Activated CD8-positive, alpha-beta memory T cell treated with anti-CD3 and anti-CD28 coated beads for 48 hours (primary cell): ENCODE results near the gene EPAS1.

Source experiments
- DNase-seq, 3 experiments: peaks; one replicate each; pipeline ENCODE4 v3.0.0-alpha.2; 2020; ENCODE audit warnings: low read depth in 2 of 3, low spot score in 2 of 3

The EPAS1 gene

GRCh38 chr2:46362667-46363012 is 65.4 kb downstream of the EPAS1 start:
- DNase-seq: no peak

DNA sequence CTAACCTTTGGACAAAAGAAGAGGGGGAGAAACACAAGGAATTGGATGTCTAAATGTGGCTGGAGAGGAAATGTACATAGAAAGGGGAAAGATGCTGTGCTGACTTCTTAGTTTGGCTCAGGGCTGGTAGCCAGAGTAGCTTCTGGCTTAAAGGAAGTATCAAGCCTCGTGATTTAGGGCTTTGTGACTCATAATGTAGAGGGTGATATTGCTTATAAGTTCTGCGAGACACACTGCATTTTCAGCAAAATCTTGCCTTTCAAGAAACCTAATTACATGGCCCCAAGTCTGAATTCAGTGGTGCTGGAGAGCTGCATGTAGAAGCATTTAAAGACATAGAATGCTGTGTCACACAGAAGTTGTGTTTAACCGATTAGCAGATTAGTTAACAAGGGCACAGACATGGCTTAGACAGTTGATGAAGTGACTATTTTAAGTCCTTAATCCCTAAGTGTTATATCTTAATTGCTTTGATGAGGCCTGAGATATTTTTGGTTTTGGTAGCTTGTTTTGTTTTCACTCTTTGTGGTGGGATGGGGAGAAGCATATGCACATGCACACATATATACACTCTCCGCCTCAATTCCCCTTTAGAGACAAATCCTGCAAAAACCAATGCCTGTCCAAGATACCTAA is 66.4 kb downstream of the EPAS1 start:
- no peak for DNase-seq

DNA sequence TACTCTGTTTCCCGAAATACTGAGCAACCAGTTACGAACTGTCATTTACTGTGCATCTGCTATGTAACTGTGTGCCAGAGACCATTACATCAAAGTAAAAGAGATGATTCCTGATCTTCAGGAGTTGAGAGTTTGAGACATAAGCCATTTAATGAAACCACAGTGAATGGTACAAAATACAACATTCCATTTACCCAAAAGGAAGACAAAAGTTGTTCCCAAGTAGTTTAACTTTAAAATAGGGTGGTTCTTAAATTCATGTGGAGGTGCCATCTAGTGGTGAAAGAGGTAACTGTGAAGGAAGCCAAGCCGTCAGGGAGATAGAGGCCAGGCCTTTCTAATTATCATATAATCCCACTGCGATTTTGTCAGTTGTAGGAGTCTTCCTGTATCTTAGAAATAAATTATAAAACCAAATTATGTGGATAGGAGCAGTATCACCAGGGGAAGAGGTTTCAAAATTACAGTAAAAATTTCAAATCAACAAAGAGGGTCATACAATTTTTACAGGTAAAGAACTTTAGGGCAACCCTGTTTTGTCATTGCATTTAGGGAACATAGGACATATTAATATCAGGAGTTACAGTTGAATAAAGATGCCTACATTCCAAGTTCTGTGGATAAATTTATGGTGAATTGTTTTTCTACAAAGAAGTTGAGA is 67.7 kb downstream of the EPAS1 start:
- no peak for DNase-seq

- no peak for DNase-seq
Observed at GRCh38 chr2:46365913-46366667, 68.9 kb downstream of the EPAS1 start.

DNA sequence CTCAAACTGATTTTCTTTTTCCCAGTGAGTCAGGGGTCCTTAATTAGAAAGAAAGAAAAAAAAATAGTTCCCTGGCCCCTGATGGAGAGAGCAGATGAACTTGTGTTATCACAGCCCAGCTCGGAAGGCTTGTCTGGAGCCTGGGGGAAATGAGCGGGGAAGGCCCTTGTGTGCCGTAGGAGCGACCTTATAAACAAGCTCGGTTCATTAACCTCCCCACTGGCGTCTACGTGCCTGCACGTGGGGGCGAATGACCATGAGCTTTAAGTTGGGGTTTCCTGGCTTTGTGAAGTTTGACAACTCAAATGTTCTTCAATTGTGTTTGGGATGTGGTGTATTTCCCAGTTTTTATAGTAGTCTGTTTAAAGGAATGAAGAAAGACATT is 69.5 kb downstream of the EPAS1 start:
- DNase-seq: no peak

DNA sequence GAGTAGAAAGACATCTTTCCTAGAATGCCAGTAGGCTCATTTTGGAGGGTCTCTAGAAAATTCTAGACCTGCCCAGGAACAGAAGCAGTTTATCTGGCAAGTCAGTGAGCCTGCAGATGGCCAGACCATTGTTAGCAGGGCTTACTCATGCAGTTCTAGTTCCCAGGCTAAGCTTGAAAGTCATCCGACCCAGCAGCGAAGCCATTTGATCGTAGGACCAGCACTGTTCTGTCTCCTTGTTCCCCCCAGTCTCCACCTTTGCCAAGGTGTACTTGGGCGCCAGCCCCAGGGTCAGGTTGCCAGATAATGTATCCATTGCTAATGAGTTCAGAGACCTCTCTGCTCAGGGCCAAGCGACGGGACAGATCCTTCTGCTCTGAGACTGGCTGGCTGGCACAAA is 70.1 kb downstream of the EPAS1 start:
- no peak for DNase-seq

DNA sequence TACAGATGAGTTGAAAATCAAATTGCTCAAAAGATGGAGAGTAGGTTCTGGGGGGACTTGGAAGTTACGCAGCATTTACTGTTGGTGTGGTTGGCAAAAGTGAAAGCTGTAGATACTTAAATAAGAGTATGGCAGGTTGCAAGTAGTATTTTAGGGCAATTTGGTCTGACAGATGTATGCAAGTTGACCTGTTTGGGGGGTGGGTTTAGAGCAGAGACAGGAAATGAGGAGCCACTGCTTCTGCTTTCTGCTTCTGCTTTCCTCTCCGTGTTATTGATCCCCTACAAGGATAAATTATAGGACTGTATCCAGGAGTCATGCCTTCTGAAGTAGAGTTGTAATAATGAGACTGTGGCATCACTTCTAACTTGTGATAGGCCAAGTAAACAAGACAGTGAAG is 71.2 kb downstream of the EPAS1 start:
- DNase-seq: no peak

- DNase-seq: no peak
Observed at GRCh38 chr2:46369783-46370182, 72.6 kb downstream of the EPAS1 start.

DNA sequence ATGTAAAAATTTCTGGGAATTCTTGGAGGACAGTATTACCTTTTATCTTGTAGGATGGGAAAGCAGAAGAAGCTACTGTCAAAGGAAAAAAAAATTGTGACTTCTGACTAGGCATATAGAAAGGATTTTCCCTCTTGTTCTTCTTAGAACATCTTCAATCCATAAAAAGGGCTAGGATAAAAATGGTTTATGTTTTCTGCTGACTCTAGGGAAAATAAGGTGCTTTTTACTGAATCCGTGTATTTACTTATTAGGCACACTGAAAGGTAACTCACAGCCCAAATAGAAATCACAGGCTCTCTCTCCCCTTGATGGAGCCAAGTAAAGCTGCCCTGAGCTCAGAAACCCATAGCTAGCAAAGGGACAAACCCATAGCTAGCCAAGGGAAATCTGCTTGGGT is 74.6 kb downstream of the EPAS1 start:
- no peak for DNase-seq

GRCh38 chr2:46372475-46372874 is 75.3 kb downstream of the EPAS1 start:
- no peak for DNase-seq

- DNase-seq: no peak
Observed at GRCh38 chr2:46373238-46373637, 76.0 kb downstream of the EPAS1 start.

DNA sequence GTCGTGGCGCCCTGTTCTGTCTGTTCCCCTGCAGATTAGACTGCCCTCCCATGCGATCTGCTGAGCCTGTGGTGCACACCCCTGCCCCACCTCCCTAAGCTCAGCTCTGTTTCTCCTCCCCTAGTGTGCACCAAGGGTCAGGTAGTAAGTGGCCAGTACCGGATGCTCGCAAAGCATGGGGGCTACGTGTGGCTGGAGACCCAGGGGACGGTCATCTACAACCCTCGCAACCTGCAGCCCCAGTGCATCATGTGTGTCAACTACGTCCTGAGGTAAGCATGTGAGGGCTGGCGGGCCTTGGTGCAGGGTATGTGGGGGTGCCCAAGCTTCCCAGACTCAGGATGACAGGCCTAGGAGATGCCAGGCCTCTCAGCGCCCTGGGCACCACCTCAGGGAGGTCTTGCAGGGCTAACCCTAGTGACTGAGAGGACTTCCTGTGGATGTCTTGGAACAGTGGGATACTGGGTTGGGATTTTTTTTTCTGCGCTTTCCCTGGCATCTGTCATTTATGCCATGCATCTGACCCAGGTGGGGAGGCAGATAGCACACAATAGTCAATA is 78.4 kb downstream of the EPAS1 start:
- no peak for DNase-seq

DNA sequence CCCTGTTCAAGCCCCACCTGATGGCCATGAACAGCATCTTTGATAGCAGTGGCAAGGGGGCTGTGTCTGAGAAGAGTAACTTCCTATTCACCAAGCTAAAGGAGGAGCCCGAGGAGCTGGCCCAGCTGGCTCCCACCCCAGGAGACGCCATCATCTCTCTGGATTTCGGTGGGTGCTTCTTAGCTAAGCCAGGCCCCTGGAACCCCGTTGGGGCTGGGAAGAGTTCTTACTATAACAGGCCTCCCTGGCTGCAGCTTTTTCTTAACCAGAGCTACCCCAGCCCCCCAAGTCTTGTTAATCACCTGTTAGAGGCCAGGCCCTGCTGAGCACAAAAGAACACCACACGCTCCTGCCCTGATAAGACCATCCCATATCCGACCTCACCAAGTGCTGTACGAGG is 79.4 kb downstream of the EPAS1 start:
- DNase-seq: no peak

- DNase-seq: no peak
Observed at GRCh38 chr2:46377101-46377581, 79.9 kb downstream of the EPAS1 start.

DNA sequence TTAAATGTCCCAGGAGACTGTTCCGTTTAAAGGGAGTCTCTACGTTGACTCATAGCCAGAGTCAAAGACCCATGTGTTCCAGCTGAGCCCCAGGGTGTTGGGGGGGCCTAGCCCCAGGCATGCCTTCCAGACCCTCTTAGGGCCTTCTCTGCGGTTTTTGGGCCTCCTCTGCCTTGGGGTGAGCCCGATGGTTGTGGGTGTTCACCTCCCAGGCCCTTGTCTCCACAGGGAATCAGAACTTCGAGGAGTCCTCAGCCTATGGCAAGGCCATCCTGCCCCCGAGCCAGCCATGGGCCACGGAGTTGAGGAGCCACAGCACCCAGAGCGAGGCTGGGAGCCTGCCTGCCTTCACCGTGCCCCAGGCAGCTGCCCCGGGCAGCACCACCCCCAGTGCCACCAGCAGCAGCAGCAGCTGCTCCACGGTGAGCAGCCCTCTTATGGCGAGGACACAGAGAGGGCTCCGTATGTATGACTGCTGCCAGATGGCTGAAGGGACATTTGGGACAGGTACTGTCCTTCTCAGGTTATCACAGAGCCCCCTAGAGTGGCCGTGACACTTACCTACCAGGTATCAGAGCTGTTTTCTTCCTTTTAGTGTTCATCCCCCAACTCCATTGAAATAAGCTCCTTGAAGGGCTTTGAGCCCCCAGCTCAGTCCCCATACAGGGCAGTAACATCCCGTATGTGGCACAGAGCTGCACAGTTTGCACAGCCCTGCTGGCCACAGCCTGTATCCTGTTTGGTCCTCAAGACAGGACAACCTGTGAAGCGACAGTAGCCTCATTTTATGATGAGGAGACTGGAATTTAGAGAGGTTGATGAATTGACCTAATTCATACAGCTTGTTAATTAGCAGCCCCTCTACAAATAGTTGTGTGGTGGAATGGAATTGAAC is 80.7 kb downstream of the EPAS1 start:
- DNase-seq: no peak

GRCh38 chr2:46378616-46379015 is 81.4 kb downstream of the EPAS1 start:
- DNase-seq: no peak

- no peak for DNase-seq
Observed at GRCh38 chr2:46379213-46380037, 82.2 kb downstream of the EPAS1 start.

- DNase-seq: no peak
Observed at GRCh38 chr2:46380038-46380940, 83.1 kb downstream of the EPAS1 start.

DNA sequence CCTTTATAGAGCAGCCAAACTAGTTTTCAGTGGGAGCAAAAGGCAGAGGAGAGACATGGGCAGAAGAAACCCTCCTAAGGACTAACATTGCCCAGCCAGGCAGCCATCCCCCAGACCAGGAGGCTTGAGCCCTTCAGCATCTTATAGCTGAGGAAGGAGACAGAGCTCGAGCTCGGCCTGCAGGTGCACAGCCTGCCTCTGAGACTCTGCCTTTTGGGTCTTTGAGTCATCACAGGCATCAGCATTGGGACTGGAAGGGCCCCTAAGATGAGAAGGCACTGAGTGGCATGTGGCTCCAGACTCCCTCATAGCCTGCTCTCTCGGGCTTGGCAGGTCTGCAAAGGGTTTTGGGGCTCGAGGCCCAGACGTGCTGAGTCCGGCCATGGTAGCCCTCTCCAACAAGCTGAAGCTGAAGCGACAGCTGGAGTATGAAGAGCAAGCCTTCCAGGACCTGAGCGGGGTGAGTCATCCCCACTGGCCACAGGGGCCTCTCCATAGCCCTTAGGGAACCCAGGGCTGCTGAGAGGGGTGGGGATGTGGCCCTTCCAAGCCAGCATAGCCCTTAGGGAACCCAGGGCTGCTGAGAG is 84.1 kb downstream of the EPAS1 start:
- DNase-seq: no peak
